Endothelial cell of umbilical vein (primary cell): Measurements from ENCODE around the gene MIGA2. TPM values are rescaled to one million over a fixed set of nuclear protein-coding genes. Genes with fewer than 3 reads are reported as not detected.

ENCODE experiments used
- BruUV-seq: library from RNA; stranded (reverse); fragments of 400-500 nt; replicated peaks from 2 replicates; lab custom pipeline; 2021; lab: Mats Ljungman, UMichigan
- CTCF ChIA-PET: fragments of 300-600, 350-600 bp; sonication (Branson Sonifier 250); formaldehyde crosslinking; loops from one replicate; lab custom pipeline; 2021; ENCODE audit warnings: antibody characterized with exemption, inconsistent platforms; lab: Charles Lee
- POLR2A ChIA-PET: fragments of 300-600, 350-600 bp; sonication (Branson Sonifier 250); formaldehyde crosslinking; loops from one replicate; lab custom pipeline; 2021; ENCODE audit warnings: antibody characterized with exemption, inconsistent platforms; lab: Charles Lee
- DNase-seq: peaks from one replicate; pipeline ENCODE4 v3.0.0-alpha.2; 2011; ENCODE audit warnings: low read depth, low spot score
- FAIRE-seq: peaks from 2 replicates; lab custom pipeline; 2011; peaks lifted over from hg19 to GRCh38; lab: Jason Lieb, UNC
- H2AFZ ChIP-seq: 2 replicates; pipeline ENCODE4 v1.6.0; 2012; ENCODE audit warnings: low read depth, low read length, control low read depth, inconsistent platforms
- H3K27ac ChIP-seq: 2 replicates; pipeline ENCODE4 v1.5.1; 2011; ENCODE audit warnings: low read depth, mild to moderate bottlenecking, control low read depth, low read length, moderate library complexity; ENCODE audit not compliant: insufficient read depth
- H3K27me3 ChIP-seq, 2 experiments: 2 replicates each; pipeline versions ENCODE4 v1.6.0 to v1.6.1; 2011; ENCODE audit warnings: low read length in 2 of 2, mixed read lengths in 1 of 2; ENCODE audit not compliant: control insufficient read depth in 2 of 2, insufficient read depth in 2 of 2
- H3K36me3 ChIP-seq, 2 experiments: 2 replicates in 1 of 2; 3 replicates in 1 of 2; pipeline ENCODE4 v1.5.1; 2011; ENCODE audit warnings: low read length in 2 of 2, mild to moderate bottlenecking in 1 of 2, moderate library complexity in 1 of 2; ENCODE audit not compliant: control insufficient read depth in 2 of 2, insufficient read depth in 2 of 2; ENCODE audit errors: extremely low read depth in 1 of 2
- H3K4me1 ChIP-seq: 3 replicates; pipeline ENCODE4 v1.5.1; 2011; ENCODE audit warnings: mild to moderate bottlenecking, low read length; ENCODE audit not compliant: control insufficient read depth, insufficient read depth; ENCODE audit errors: extremely low read depth
- H3K4me2 ChIP-seq: 2 replicates; pipeline ENCODE4 v1.6.1; 2011; ENCODE audit warnings: low read length, control low read depth, mixed read lengths; ENCODE audit not compliant: insufficient read depth
- H3K4me3 ChIP-seq, 3 experiments: fragments of 200-600 bp in 1 of 3; sonication (generic), shearing (Covaris generic) in 1 of 3; replicated peaks in 1 of 3; 2 replicates each; pipeline ENCODE4 v1.5.1; 2011 to 2016; ENCODE audit warnings: control low read depth in 3 of 3, low read length in 3 of 3, mild to moderate bottlenecking in 2 of 3, inconsistent platforms in 1 of 3, low read depth in 1 of 3, moderate library complexity in 1 of 3; ENCODE audit not compliant: insufficient read depth in 1 of 3
- H3K79me2 ChIP-seq: 2 replicates; pipeline ENCODE4 v1.6.0; 2012; ENCODE audit warnings: low read length, inconsistent platforms; ENCODE audit not compliant: control insufficient read depth, insufficient read depth
- H3K9ac ChIP-seq: replicated peaks from 2 replicates; pipeline ENCODE3; 2011; ENCODE audit warnings: low read length, control low read depth; ENCODE audit not compliant: insufficient read depth; ENCODE audit errors: extremely low read depth
- H3K9me1 ChIP-seq: replicated peaks from 3 replicates; pipeline ENCODE4 v1.6.0; 2011; ENCODE audit warnings: mild to moderate bottlenecking, low read length; ENCODE audit not compliant: control insufficient read depth, insufficient read depth; ENCODE audit errors: extremely low read depth
- H3K9me3 ChIP-seq: replicated peaks from 2 replicates; pipeline ENCODE4 v1.5.1; 2012; ENCODE audit warnings: low read length, inconsistent platforms; ENCODE audit not compliant: control insufficient read depth, insufficient read depth
- H4K20me1 ChIP-seq: replicated peaks from 2 replicates; pipeline ENCODE3; 2011; ENCODE audit warnings: mild to moderate bottlenecking, low read length; ENCODE audit not compliant: control insufficient read depth, insufficient read depth; ENCODE audit errors: extremely low read depth
- CTCF ChIP-seq, 2 donors: IDR thresholded peaks; 1 replicate in 1 of 2; 2 replicates in 1 of 2; pipeline ENCODE4 v1.5.1; 2011; ENCODE audit warnings: low read length in 2 of 2, mild to moderate bottlenecking in 2 of 2, moderate library complexity in 2 of 2, control low read depth in 1 of 2, inconsistent platforms in 1 of 2, low read depth in 1 of 2; ENCODE audit not compliant: insufficient read depth in 1 of 2; ENCODE audit errors: extremely low read depth in 1 of 2
- EZH2 ChIP-seq: IDR thresholded peaks from 2 replicates; pipeline ENCODE4 v1.6.1; 2012; ENCODE audit warnings: borderline replicate concordance, low read depth, mild to moderate bottlenecking, moderate library complexity, low read length, inconsistent platforms; ENCODE audit not compliant: severe bottlenecking
- FOS ChIP-seq: IDR thresholded peaks from 2 replicates; pipeline ENCODE4 v1.6.1; 2011; ENCODE audit warnings: mild to moderate bottlenecking, low read length, moderate library complexity, borderline replicate concordance; ENCODE audit not compliant: insufficient read depth
- GATA2 ChIP-seq: IDR thresholded peaks from 2 replicates; pipeline ENCODE4 v1.7.0; 2011; ENCODE audit warnings: low read depth, mild to moderate bottlenecking, moderate library complexity, mixed read lengths, low read length; ENCODE audit not compliant: insufficient read length, insufficient read depth
- JUN ChIP-seq: IDR thresholded peaks from 2 replicates; pipeline ENCODE4 v1.6.1; 2011; ENCODE audit warnings: borderline replicate concordance, low read depth; ENCODE audit not compliant: insufficient read length, insufficient read depth
- MAX ChIP-seq: IDR thresholded peaks from 2 replicates; pipeline ENCODE4 v1.6.1; 2011; ENCODE audit not compliant: insufficient read depth, insufficient read length
- MYC ChIP-seq: IDR thresholded peaks from one replicate; pipeline ENCODE4 v1.6.1; 2011; ENCODE audit warnings: mild to moderate bottlenecking, low read depth, low read length
- POLR2A ChIP-seq: IDR thresholded peaks from 2 replicates; pipeline ENCODE4 v1.6.1; 2012; ENCODE audit warnings: low read depth, mild to moderate bottlenecking, control low read depth, low read length
- POLR2AphosphoS5 ChIP-seq: IDR thresholded peaks from 2 replicates; pipeline ENCODE4 v1.6.1; 2012; ENCODE audit warnings: low read depth, mild to moderate bottlenecking, control low read depth, low read length, moderate library complexity; ENCODE audit not compliant: insufficient read depth
- dilution Hi-C: fragments of 300-500 bp; cut with MboI; formaldehyde crosslinking; loops from one replicate; pipeline ENCODE4 v1.15.0; 2019; ENCODE audit warnings: low sequenced_read_pairs; ENCODE audit not compliant: extremely low pct_ligation_motif_present
- intact Hi-C: fragments of 100-400 bp; cut with micrococcal nuclease; formaldehyde crosslinking; loops from one replicate; pipeline ENCODE4 v1.10.0; 2022
- polyA plus RNA-seq, 4 experiments: library from polyadenylated mRNA; depleted of rRNA in 3 of 4; stranded (reverse) in 3 of 4; unstranded in 1 of 4; fragments of >200 nt; gene quantifications; 2 replicates each; pipeline versions ENCODE4 v1.2.1 to v1.2.3, GENCODE V29; 2011 to 2012; ENCODE audit warnings: missing spikeins in 1 of 4
- total RNA-seq: library from RNA; stranded (reverse); gene quantifications from 2 replicates; pipeline ENCODE4 v1.2.3, GENCODE V29; 2021

Gene MIGA2
- total and polyA plus RNA-seq, 2 donors (not counting 3 experiments of a cell fraction or from before 2014, with no cell fraction given), result 27.7 to 28.0 TPM

- no peak overlapping the region for H3K9ac ChIP-seq
- intact Hi-C loops, result no loop called here
These were observed 40.2 kb downstream of the MIGA2 start for GRCh38 chr9:129076640-129077037.

More at GRCh38 chr9:129076640-129077037, 40.2 kb downstream of the MIGA2 start:
- H3K9me3 ChIP-seq, result no peaks in the 10 kb centered on the region
- H3K4me3 ChIP-seq, result no peak overlapping the region
- no peak for DNase-seq
- no TSS peak for BruUV-seq
- H3K4me2 ChIP-seq, result no peak overlapping the region
- no peak overlapping the region for H2AFZ ChIP-seq
- H3K27ac ChIP-seq, result no peak overlapping the region
- H3K4me1 ChIP-seq, result peaks cover 8% of the 10 kb centered on the region
- dilution Hi-C loops, result no loop called here
- CTCF ChIA-PET, result no interaction called here
- POLR2A ChIA-PET, result no interaction called here
- H4K20me1 ChIP-seq, result no peaks in the 10 kb centered on the region
- peaks cover 1% of the 10 kb centered on the region for H3K79me2 ChIP-seq
- FAIRE-seq, result no peak
- no peak for TF ChIP-seq CTCF (IDR thresholded peaks at IDR 0.05; ENCODE audit: extremely low read depth in 1 of 2, insufficient read depth in 1 of 2, low read depth in 1 of 2, low read length in 2 of 2)
- TF ChIP-seq EZH2, result no peak
- TF ChIP-seq FOS, result no peak
- TF ChIP-seq MYC, result no peak
- TF ChIP-seq MAX, result no peak
- no peak for TF ChIP-seq GATA2
- no peak for TF ChIP-seq POLR2AphosphoS5
- no peak for TF ChIP-seq JUN
- TF ChIP-seq POLR2A, result no peak
- H3K9me1 ChIP-seq, result no peaks in the 10 kb centered on the region
- H3K36me3 ChIP-seq, result no peaks in the 10 kb centered on the region
- no peaks in the 10 kb centered on the region for H3K27me3 ChIP-seq
